Mesenchymal stem cell (in vitro differentiated cells and primary cell): Measurements from ENCODE around the gene RIMS1.

ENCODE experiments used
- DNase-seq: peaks from one replicate; pipeline ENCODE4 v3.0.0-alpha.2; 2013
- H2AFZ ChIP-seq: one replicate; pipeline ENCODE4 v1.6.1; 2013; ENCODE audit warnings: low read depth, mild to moderate bottlenecking, control low read depth, inconsistent platforms, low read length, moderate library complexity
- H2AK5ac ChIP-seq: 2 replicates; pipeline ENCODE4 v1.6.1; 2013; ENCODE audit warnings: low read length, moderate library complexity, mild to moderate bottlenecking, inconsistent platforms; ENCODE audit not compliant: severe bottlenecking
- H2BK120ac ChIP-seq: one replicate; pipeline ENCODE4 v1.6.1; 2013; ENCODE audit warnings: low read depth, mild to moderate bottlenecking, inconsistent platforms, low read length, moderate library complexity
- H2BK12ac ChIP-seq, 2 experiments: one replicate each; pipeline ENCODE4 v1.6.1; 2013; ENCODE audit warnings: inconsistent platforms in 2 of 2, low read length in 2 of 2, mild to moderate bottlenecking in 2 of 2, moderate library complexity in 2 of 2, control low read depth in 1 of 2
- H2BK15ac ChIP-seq: one replicate; pipeline ENCODE4 v1.6.1; 2013; ENCODE audit warnings: mild to moderate bottlenecking, low read depth, inconsistent platforms; ENCODE audit not compliant: poor library complexity, severe bottlenecking
- H2BK5ac ChIP-seq: 2 replicates; pipeline ENCODE4 v1.6.1; 2013; ENCODE audit warnings: low read depth, mild to moderate bottlenecking, low read length, control low read depth, inconsistent platforms; ENCODE audit not compliant: poor library complexity, severe bottlenecking
- H3K14ac ChIP-seq, 2 experiments: one replicate each; pipeline ENCODE4 v1.6.1; 2013; ENCODE audit warnings: inconsistent platforms in 2 of 2, low read length in 2 of 2, control low read depth in 1 of 2, mild to moderate bottlenecking in 1 of 2, moderate library complexity in 1 of 2
- H3K18ac ChIP-seq, 2 experiments: one replicate each; pipeline ENCODE4 v1.6.1; 2013; ENCODE audit warnings: inconsistent platforms in 2 of 2, low read length in 2 of 2, control low read depth in 1 of 2, low read depth in 1 of 2, mild to moderate bottlenecking in 1 of 2
- H3K23ac ChIP-seq, 2 experiments: one replicate each; pipeline ENCODE4 v1.6.1; 2013; ENCODE audit warnings: inconsistent platforms in 2 of 2, low read length in 2 of 2, mild to moderate bottlenecking in 2 of 2, moderate library complexity in 2 of 2, control low read depth in 1 of 2
- H3K27ac ChIP-seq: 2 replicates; pipeline ENCODE4 v1.5.1; 2013; ENCODE audit warnings: mild to moderate bottlenecking, moderate library complexity, low read length, control low read depth, inconsistent platforms; ENCODE audit not compliant: poor library complexity, severe bottlenecking
- H3K27me3 ChIP-seq, 2 experiments: 2 replicates each; pipeline versions ENCODE4 v1.6.1 to v1.7.0; 2013; ENCODE audit warnings: low read length in 2 of 2, mild to moderate bottlenecking in 2 of 2, moderate library complexity in 2 of 2, control low read depth in 1 of 2, inconsistent platforms in 1 of 2; ENCODE audit not compliant: control insufficient read depth in 1 of 2, insufficient read depth in 1 of 2
- H3K36me3 ChIP-seq, 2 experiments: 2 replicates each; pipeline versions ENCODE4 v1.6.1 to v1.7.0; 2013; ENCODE audit warnings: low read length in 2 of 2, control low read depth in 1 of 2, inconsistent platforms in 1 of 2, low read depth in 1 of 2, mild to moderate bottlenecking in 1 of 2; ENCODE audit not compliant: insufficient read depth in 2 of 2, control insufficient read depth in 1 of 2
- H3K4ac ChIP-seq, 2 experiments: one replicate each; pipeline ENCODE4 v1.6.1; 2013; ENCODE audit warnings: inconsistent platforms in 2 of 2, low read length in 2 of 2, mild to moderate bottlenecking in 2 of 2, moderate library complexity in 2 of 2, control low read depth in 1 of 2, low read depth in 1 of 2
- H3K4me1 ChIP-seq: 2 replicates; pipeline ENCODE4 v1.6.1; 2013; ENCODE audit warnings: low read depth, low read length, control low read depth; ENCODE audit not compliant: control insufficient read depth, insufficient read depth
- H3K4me2 ChIP-seq: 2 replicates; pipeline ENCODE4 v1.6.1; 2013; ENCODE audit warnings: low read length, mild to moderate bottlenecking, inconsistent platforms; ENCODE audit not compliant: poor library complexity, severe bottlenecking
- H3K4me3 ChIP-seq, 2 experiments: 2 replicates each; pipeline versions ENCODE4 v1.5.1 to v1.7.0; 2013; ENCODE audit warnings: low read length in 2 of 2, mild to moderate bottlenecking in 2 of 2, control low read depth in 1 of 2, low read depth in 1 of 2; ENCODE audit not compliant: insufficient read depth in 1 of 2
- H3K79me1 ChIP-seq: replicated peaks from 2 replicates; pipeline ENCODE4 v1.6.1; 2013; ENCODE audit warnings: mild to moderate bottlenecking, control low read depth, low read length, inconsistent platforms; ENCODE audit not compliant: poor library complexity, severe bottlenecking
- H3K9ac ChIP-seq: 2 replicates; pipeline ENCODE4 v1.7.0; 2013; ENCODE audit warnings: mild to moderate bottlenecking, low read length, moderate library complexity
- H3K9me3 ChIP-seq: 2 replicates; pipeline ENCODE4 v1.7.0; 2013; ENCODE audit warnings: mild to moderate bottlenecking, low read length; ENCODE audit not compliant: control insufficient read depth
- H4K8ac ChIP-seq: one replicate; pipeline ENCODE4 v1.6.1; 2013; ENCODE audit warnings: inconsistent platforms, mild to moderate bottlenecking, low read length, moderate library complexity
- H4K91ac ChIP-seq: one replicate; pipeline ENCODE4 v1.6.1; 2013; ENCODE audit warnings: mild to moderate bottlenecking, low read length, inconsistent platforms
- WGBS: methylation state at CpG from one replicate; pipeline ENCODE4 v1.1.7; 2013; ENCODE audit warnings: mixed read lengths; 5-methylcytosine and 5-hydroxymethylcytosine counted together

The RIMS1 gene

GRCh38 chr6:72130327-72130726 is 244.0 kb downstream of the RIMS1 start:
- H2BK5ac ChIP-seq = no peak overlapping the region
- no peak overlapping the region for H2BK120ac ChIP-seq
- no peak for DNase-seq
- WGBS = 91% methylated on average over 2 of the region's 2 CpGs
- no peak overlapping the region for H4K91ac ChIP-seq
- H3K4me1 ChIP-seq = no peaks in the 10 kb centered on the region
- H3K9me3 ChIP-seq = no peaks in the 10 kb centered on the region
- no peak overlapping the region for H2BK12ac ChIP-seq
- H3K9ac ChIP-seq = no peak overlapping the region
- no peak overlapping the region for H4K8ac ChIP-seq
- H2AFZ ChIP-seq = no peak overlapping the region
- no peak overlapping the region for H3K4me2 ChIP-seq
- H3K79me1 ChIP-seq = no peaks in the 10 kb centered on the region
- H2AK5ac ChIP-seq = no peak overlapping the region
- H3K36me3 ChIP-seq = no peaks in the 10 kb centered on the region
- no peak overlapping the region for H3K18ac ChIP-seq
- no peak overlapping the region for H3K14ac ChIP-seq
- no peak overlapping the region for H3K4me3 ChIP-seq
- H3K23ac ChIP-seq = no peak overlapping the region
- no peak overlapping the region for H3K27ac ChIP-seq
- H2BK15ac ChIP-seq = no peak overlapping the region
- H3K4ac ChIP-seq = no peak overlapping the region
- no peaks in the 10 kb centered on the region for H3K27me3 ChIP-seq

- Histone ChIP-seq H3K4me2 (no peak overlapping the region), H3K27me3 (no peaks in the 10 kb centered on the region), H3K27ac (no peak overlapping the region), H2AK5ac (no peak overlapping the region), H4K8ac (no peak overlapping the region), H3K4ac (no peak overlapping the region), H3K14ac (no peak overlapping the region), H2BK15ac (no peak overlapping the region), H3K9ac (no peak overlapping the region), H3K4me3 (no peak overlapping the region), H3K9me3 (no peaks in the 10 kb centered on the region), H4K91ac (no peak overlapping the region), H2BK5ac (no peak overlapping the region), H2BK120ac (no peak overlapping the region), H2AFZ (no peak overlapping the region), H2BK12ac (no peak overlapping the region), H3K4me1 (no peaks in the 10 kb centered on the region), H3K18ac (no peak overlapping the region), H3K79me1 (no peaks in the 10 kb centered on the region), H3K23ac (no peak overlapping the region), H3K36me3 (no peaks in the 10 kb centered on the region)
- no CpG with 5 or more reads among the region's 1 CpG for WGBS
- DNase-seq = no peak
Measured at GRCh38 chr6:72132427-72132826, 246.1 kb downstream of the RIMS1 start.

DNA sequence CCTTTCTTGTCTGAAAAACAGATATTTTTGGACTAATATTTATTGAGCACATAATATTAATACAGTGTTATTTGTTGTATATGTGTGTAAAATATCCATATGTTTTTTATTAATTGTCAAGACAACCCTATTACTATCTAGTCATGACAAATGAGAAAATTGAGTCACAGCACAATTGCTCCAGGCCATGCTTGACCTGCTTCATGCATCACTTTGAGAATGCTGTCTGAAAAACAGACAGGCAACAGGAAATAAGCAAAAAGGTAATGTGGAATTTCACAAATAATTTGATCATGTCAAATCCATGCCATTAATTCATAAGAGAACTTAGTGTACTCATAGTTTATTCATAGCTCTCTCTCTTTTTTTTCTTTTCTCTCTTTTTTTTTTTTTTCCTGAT is 246.5 kb downstream of the RIMS1 start:
- H3K4me1 ChIP-seq = no peaks in the 10 kb centered on the region
- H2BK15ac ChIP-seq = no peak overlapping the region
- H2AFZ ChIP-seq = no peak overlapping the region
- H2BK120ac ChIP-seq = no peak overlapping the region
- no peaks in the 10 kb centered on the region for H3K79me1 ChIP-seq
- no peak overlapping the region for H3K14ac ChIP-seq
- H4K8ac ChIP-seq = no peak overlapping the region
- no peaks in the 10 kb centered on the region for H3K9me3 ChIP-seq
- no peak overlapping the region for H3K9ac ChIP-seq
- no peak overlapping the region for H3K23ac ChIP-seq
- no peaks in the 10 kb centered on the region for H3K36me3 ChIP-seq
- H3K27me3 ChIP-seq = no peaks in the 10 kb centered on the region
- H3K4me2 ChIP-seq = no peak overlapping the region
- H3K4ac ChIP-seq = no peak overlapping the region
- H3K4me3 ChIP-seq = no peak overlapping the region
- H2BK12ac ChIP-seq = no peak overlapping the region
- H2BK5ac ChIP-seq = no peak overlapping the region
- no peak overlapping the region for H2AK5ac ChIP-seq
- H3K18ac ChIP-seq = no peak overlapping the region
- no peak for DNase-seq
- H3K27ac ChIP-seq = no peak overlapping the region
- H4K91ac ChIP-seq = no peak overlapping the region

DNA sequence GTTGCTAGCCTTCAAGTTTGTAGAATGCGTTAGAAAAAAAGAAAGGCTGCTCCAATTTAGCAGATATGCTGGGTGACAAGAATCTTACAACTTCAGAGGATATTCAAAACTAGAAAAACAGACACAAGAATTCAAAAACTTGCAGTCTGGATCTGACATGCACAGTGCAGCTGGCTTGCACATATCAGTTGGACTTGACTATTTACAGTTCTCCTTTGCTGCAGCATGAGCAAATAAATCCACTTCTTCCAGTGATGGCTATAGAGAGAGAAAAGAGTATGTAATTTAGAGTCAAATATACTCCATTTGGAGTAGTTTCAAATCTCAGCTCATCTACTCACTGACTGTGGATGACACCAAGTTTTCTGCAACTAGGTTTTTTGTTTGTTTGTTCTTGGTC is 247.0 kb downstream of the RIMS1 start:
- no peak overlapping the region for H3K27ac ChIP-seq
- no peak overlapping the region for H3K9ac ChIP-seq

More for the DNA sequence above, 247.0 kb downstream of the RIMS1 start:
- Histone ChIP-seq H2BK5ac (no peak overlapping the region), H3K27me3 (no peaks in the 10 kb centered on the region), H3K4me2 (no peak overlapping the region), H4K91ac (no peak overlapping the region), H3K36me3 (no peaks in the 10 kb centered on the region), H2BK15ac (no peak overlapping the region), H4K8ac (no peak overlapping the region), H3K23ac (no peak overlapping the region), H2BK12ac (no peak overlapping the region), H3K9me3 (no peaks in the 10 kb centered on the region), H2AFZ (no peak overlapping the region), H3K4ac (no peak overlapping the region), H2AK5ac (no peak overlapping the region), H3K14ac (no peak overlapping the region), H3K18ac (no peak overlapping the region), H2BK120ac (no peak overlapping the region), H3K4me1 (no peaks in the 10 kb centered on the region), H3K79me1 (no peaks in the 10 kb centered on the region), H3K4me3 (no peak overlapping the region)
- no peak for DNase-seq
- 89% methylated on average over 1 of the region's 1 CpG for WGBS
